Esophagus muscularis mucosa (tissue), 4 donors: ENCODE measurements around the gene STK24. TPM values are rescaled to one million over a fixed set of nuclear protein-coding genes. Genes with fewer than 3 reads are reported as not detected.

Experiments
- DNase-seq: peaks from one replicate; pipeline ENCODE4 v3.0.0-alpha.2; 2017; ENCODE audit errors: extremely low spot score
- H3K27ac ChIP-seq, 4 donors: fragments of 200-600 bp; sonication (generic); replicated peaks in 1 of 4; 1 replicate in 3 of 4; 2 replicates in 1 of 4; pipeline ENCODE4 v1.5.1; 2016 to 2019; ENCODE audit warnings: mild to moderate bottlenecking in 1 of 4
- H3K27me3 ChIP-seq, 4 donors: fragments of 200-600 bp; sonication (generic); one replicate each; pipeline versions ENCODE4 v1.5.1 to v1.6.0; 2016 to 2019
- H3K36me3 ChIP-seq, 4 donors: fragments of 200-600 bp; sonication (generic); one replicate each; pipeline ENCODE4 v1.5.1; 2016 to 2019
- H3K4me1 ChIP-seq, 4 donors: fragments of 200-600 bp; sonication (generic); one replicate each; pipeline ENCODE4 v1.5.1; 2016 to 2019
- H3K4me3 ChIP-seq, 4 donors: fragments of 200-600 bp; sonication (generic); 1 replicate in 2 of 4; 2 replicates in 2 of 4; pipeline ENCODE4 v1.5.1; 2016 to 2019; ENCODE audit warnings: mild to moderate bottlenecking in 4 of 4, moderate library complexity in 1 of 4
- H3K9me3 ChIP-seq, 4 donors: fragments of 200-600 bp; sonication (generic); 1 replicate in 3 of 4; 2 replicates in 1 of 4; pipeline ENCODE4 v1.5.1; 2016 to 2019
- CTCF ChIP-seq, 3 experiments: fragments of 200-600 bp in 2 of 3; fragments of 450-650 bp in 1 of 3; sonication (generic) in 2 of 3; IDR thresholded peaks; one replicate each; pipeline ENCODE4 v1.5.1; 2017 to 2019; ENCODE audit warnings: antibody characterized with exemption in 3 of 3, mild to moderate bottlenecking in 2 of 3, moderate library complexity in 1 of 3
- EP300 ChIP-seq: sonication (generic); formaldehyde crosslinking; IDR thresholded peaks from one replicate; pipeline ENCODE4 v1.6.1; 2017; ENCODE audit warnings: antibody characterized with exemption
- POLR2A ChIP-seq: fragments of 450-650 bp; IDR thresholded peaks from one replicate; pipeline ENCODE4 v1.6.1; 2017; ENCODE audit warnings: antibody characterized with exemption, moderate library complexity, mild to moderate bottlenecking, low read depth
- POLR2AphosphoS5 ChIP-seq, 2 donors: sonication (generic); formaldehyde crosslinking; IDR thresholded peaks; one replicate each; pipeline ENCODE4 v1.6.1; 2017; ENCODE audit warnings: antibody characterized with exemption in 2 of 2
- WGBS: methylation state at CpG from one replicate; pipeline ENCODE4 v1.1.5; 2018; 5-methylcytosine and 5-hydroxymethylcytosine counted together
- intact Hi-C: fragments of 100-400 bp; cut with DNase I; formaldehyde crosslinking; loops from one replicate; pipeline ENCODE4 v1.15.1; 2023
- total RNA-seq, 4 donors: library from RNA; depleted of rRNA; stranded (reverse); fragments of >200 nt; gene quantifications; one replicate each; pipeline versions ENCODE4 v1.1.0 to v1.2.1, GENCODE V29; 2016

STK24 gene
- total RNA-seq, 4 donors from 2014 or later, result 61.9 to 108 (median 96.7) TPM

GRCh38 chr13:98546402-98546801 lies 30.5 kb downstream of the STK24 start:
- peak overlapping the region in 2 of 4 donors; percentile 1 to 45 for H3K27ac ChIP-seq
- no peak for TF ChIP-seq POLR2AphosphoS5 (IDR thresholded peaks at IDR 0.05)
- no peak for TF ChIP-seq EP300
- TF ChIP-seq CTCF (IDR thresholded peaks at IDR 0.05), result no peak
- TF ChIP-seq POLR2A, result no peak
- WGBS, result 73% methylated on average over 5 of the region's 5 CpGs
- no peaks in the 10 kb centered on the region for H3K9me3 ChIP-seq
- peaks cover 57 to 85% (median 71%) of the 10 kb centered on the region in 4 donors for H3K4me1 ChIP-seq
- no peak overlapping the region for H3K4me3 ChIP-seq
- H3K36me3 ChIP-seq, result peaks cover 0 to 13% (median 5%) of the 10 kb centered on the region in 4 donors
- intact Hi-C loops, result no loop called here
- no peak for DNase-seq
- H3K27me3 ChIP-seq, result no peaks in the 10 kb centered on the region

GRCh38 chr13:98544104-98544710 lies 32.7 kb downstream of the STK24 start:
- no peaks in the 10 kb centered on the region for H3K27me3 ChIP-seq
- peak overlapping the region; percentile 11 to 74 (median 51) for H3K27ac ChIP-seq
- H3K36me3 ChIP-seq, result peaks cover 0 to 3% (median 1%) of the 10 kb centered on the region in 4 donors
- H3K4me3 ChIP-seq, result peak overlapping the region in 1 of 4 donors; percentile 35
- H3K4me1 ChIP-seq, result peaks cover 65 to 94% (median 85%) of the 10 kb centered on the region in 4 donors
- TF ChIP-seq POLR2A, result no peak
- TF ChIP-seq POLR2AphosphoS5 (IDR thresholded peaks at IDR 0.05), result no peak
- TF ChIP-seq CTCF (IDR thresholded peaks at IDR 0.05), result no peak
- TF ChIP-seq EP300, result no peak
- intact Hi-C loops, result no loop called here
- WGBS, result 61% methylated on average over 13 of the region's 16 CpGs
- no peak for DNase-seq
- no peaks in the 10 kb centered on the region for H3K9me3 ChIP-seq

- Histone ChIP-seq H3K4me1 (peaks cover 61 to 92% (median 84%) of the 10 kb centered on the region in 4 donors), H3K4me3 (peak overlapping the region; percentile 11 to 46 (median 33)), H3K9me3 (no peaks in the 10 kb centered on the region), H3K27me3 (no peaks in the 10 kb centered on the region), H3K27ac (peak overlapping the region; percentile 38 to 74 (median 59)), H3K36me3 (no peaks in the 10 kb centered on the region)
- TF ChIP-seq EP300, result no peak
- no peak for TF ChIP-seq CTCF (IDR thresholded peaks at IDR 0.05)
- TF ChIP-seq POLR2AphosphoS5 (IDR thresholded peaks at IDR 0.05), result no peak
- no peak for TF ChIP-seq POLR2A
- intact Hi-C loops, result no loop called here
- no peak for DNase-seq
- WGBS, result 64% methylated on average over 15 of the region's 25 CpGs
These were observed 33.4 kb downstream of the STK24 start for GRCh38 chr13:98543378-98544103.

- peak overlapping the region; percentile 38 to 74 (median 59) for H3K27ac ChIP-seq
- H3K4me1 ChIP-seq, result peaks cover 61 to 90% (median 82%) of the 10 kb centered on the region in 4 donors
- H3K27me3 ChIP-seq, result no peaks in the 10 kb centered on the region
- no peaks in the 10 kb centered on the region for H3K9me3 ChIP-seq
- H3K4me3 ChIP-seq, result peak overlapping the region; percentile 11 to 46 (median 33)
- 39% methylated on average over 23 of the region's 23 CpGs for WGBS
- TF ChIP-seq POLR2A (no peak), CTCF (IDR thresholded peaks at IDR 0.05) (no peak), EP300 (no peak), POLR2AphosphoS5 (IDR thresholded peaks at IDR 0.05) (no peak)
- DNase-seq, result no peak
- H3K36me3 ChIP-seq, result no peaks in the 10 kb centered on the region
- intact Hi-C loops, result no loop called here
These were observed 34.1 kb downstream of the STK24 start for GRCh38 chr13:98542568-98543377.
